SK-N-SH treated with all-trans-retinoic acid at 6 μM for 48 hours (cell line): ENCODE measurements around the gene SLC25A25.

Experiments
- GLIS3 ChIP-seq: fragments of 250-450 bp; sonication (Bioruptor Pico); IDR thresholded peaks from 2 replicates; pipeline ENCODE4 v1.5.0; 2020; ENCODE audit warnings: mild to moderate bottlenecking, moderate library complexity
- PPARA ChIP-seq: fragments of 250-450 bp; sonication (Bioruptor Pico); IDR thresholded peaks from 2 replicates; pipeline ENCODE4 v1.5.0; 2020; ENCODE audit warnings: mild to moderate bottlenecking, borderline replicate concordance
- RARB ChIP-seq: fragments of 250-450 bp; sonication (Bioruptor Pico); IDR thresholded peaks from 2 replicates; pipeline ENCODE4 v1.8.0; 2021; ENCODE audit warnings: mild to moderate bottlenecking, moderate library complexity
- SNAI2 ChIP-seq: fragments of 250-450 bp; sonication (Bioruptor Pico); IDR thresholded peaks from 2 replicates; pipeline ENCODE4 v1.5.0; 2020; ENCODE audit warnings: mild to moderate bottlenecking, moderate library complexity
- ZC3H10 ChIP-seq: fragments of 250-450 bp; sonication (Bioruptor Pico); IDR thresholded peaks from 2 replicates; pipeline ENCODE4 v1.5.1; 2021; ENCODE audit warnings: mild to moderate bottlenecking, moderate library complexity
- ZFP3 ChIP-seq: fragments of 250-450 bp; sonication (Bioruptor Pico); IDR thresholded peaks from 2 replicates; pipeline ENCODE4 v1.5.0; 2020; ENCODE audit warnings: mild to moderate bottlenecking, moderate library complexity
- ZNF565 ChIP-seq: fragments of 450-650 bp; formaldehyde crosslinking; conservative IDR thresholded peaks from 2 replicates; pipeline ENCODE4 v1.5.0; 2020; ENCODE audit warnings: low read depth, mild to moderate bottlenecking, moderate library complexity
- TF ChIP-seq, protein P1 (sequence below): fragments of 250-450 bp; sonication (Bioruptor Pico); IDR thresholded peaks from 2 replicates; pipeline ENCODE4 v1.8.0; 2021; ENCODE audit warnings: low read depth, mild to moderate bottlenecking, moderate library complexity, borderline replicate concordance
- TF ChIP-seq, protein P2 (sequence below): fragments of 250-450 bp; sonication (Bioruptor Pico); IDR thresholded peaks from 2 replicates; pipeline ENCODE4 v1.5.1; 2020; ENCODE audit warnings: low read depth, mild to moderate bottlenecking, moderate library complexity
- TF ChIP-seq, protein P3 (sequence below): fragments of 250-450 bp; sonication (Bioruptor Pico); IDR thresholded peaks from 2 replicates; pipeline ENCODE4 v1.8.0; 2020; ENCODE audit warnings: mild to moderate bottlenecking, moderate library complexity, borderline replicate concordance

DNA sequence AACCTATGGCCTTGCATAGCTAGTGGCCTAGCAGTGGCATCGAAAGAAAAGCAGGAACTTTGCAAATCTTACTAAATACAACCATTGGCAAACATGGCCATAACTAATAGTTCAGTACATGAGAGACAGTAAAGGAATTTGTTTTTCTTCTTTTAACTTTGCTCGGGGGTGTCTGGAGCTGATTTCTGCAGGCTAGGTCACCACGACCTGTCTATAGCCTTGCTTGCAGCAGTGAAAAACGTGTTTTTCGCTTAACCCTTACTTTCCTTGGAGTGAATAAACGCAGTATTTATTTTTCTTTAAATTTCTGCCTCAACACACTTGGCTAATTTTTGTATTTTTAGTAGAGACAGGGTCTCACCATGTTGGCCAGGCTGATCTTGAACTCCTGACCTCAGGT is 20.8 kb upstream of the SLC25A25 start:
- TF ChIP-seq, protein P1, sequence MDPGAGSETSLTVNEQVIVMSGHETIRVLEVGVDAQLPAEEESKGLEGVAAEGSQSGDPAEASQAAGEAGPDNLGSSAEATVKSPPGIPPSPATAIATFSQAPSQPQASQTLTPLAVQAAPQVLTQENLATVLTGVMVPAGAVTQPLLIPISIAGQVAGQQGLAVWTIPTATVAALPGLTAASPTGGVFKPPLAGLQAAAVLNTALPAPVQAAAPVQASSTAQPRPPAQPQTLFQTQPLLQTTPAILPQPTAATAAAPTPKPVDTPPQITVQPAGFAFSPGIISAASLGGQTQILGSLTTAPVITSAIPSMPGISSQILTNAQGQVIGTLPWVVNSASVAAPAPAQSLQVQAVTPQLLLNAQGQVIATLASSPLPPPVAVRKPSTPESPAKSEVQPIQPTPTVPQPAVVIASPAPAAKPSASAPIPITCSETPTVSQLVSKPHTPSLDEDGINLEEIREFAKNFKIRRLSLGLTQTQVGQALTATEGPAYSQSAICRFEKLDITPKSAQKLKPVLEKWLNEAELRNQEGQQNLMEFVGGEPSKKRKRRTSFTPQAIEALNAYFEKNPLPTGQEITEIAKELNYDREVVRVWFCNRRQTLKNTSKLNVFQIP (CRISPR knock-in tag): no peak
- TF ChIP-seq GLIS3 (CRISPR knock-in tag) (no peak), ZC3H10 (CRISPR knock-in tag) (no peak), ZFP3 (CRISPR knock-in tag) (no peak), ZNF565 (no peak), PPARA (no peak), RARB (no peak), SNAI2 (CRISPR knock-in tag) (no peak)
- TF ChIP-seq, protein P2, sequence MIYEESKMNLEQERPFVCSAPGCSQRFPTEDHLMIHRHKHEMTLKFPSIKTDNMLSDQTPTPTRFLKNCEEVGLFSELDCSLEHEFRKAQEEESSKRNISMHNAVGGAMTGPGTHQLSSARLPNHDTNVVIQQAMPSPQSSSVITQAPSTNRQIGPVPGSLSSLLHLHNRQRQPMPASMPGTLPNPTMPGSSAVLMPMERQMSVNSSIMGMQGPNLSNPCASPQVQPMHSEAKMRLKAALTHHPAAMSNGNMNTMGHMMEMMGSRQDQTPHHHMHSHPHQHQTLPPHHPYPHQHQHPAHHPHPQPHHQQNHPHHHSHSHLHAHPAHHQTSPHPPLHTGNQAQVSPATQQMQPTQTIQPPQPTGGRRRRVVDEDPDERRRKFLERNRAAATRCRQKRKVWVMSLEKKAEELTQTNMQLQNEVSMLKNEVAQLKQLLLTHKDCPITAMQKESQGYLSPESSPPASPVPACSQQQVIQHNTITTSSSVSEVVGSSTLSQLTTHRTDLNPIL (CRISPR knock-in tag): no peak
- TF ChIP-seq, protein P3, sequence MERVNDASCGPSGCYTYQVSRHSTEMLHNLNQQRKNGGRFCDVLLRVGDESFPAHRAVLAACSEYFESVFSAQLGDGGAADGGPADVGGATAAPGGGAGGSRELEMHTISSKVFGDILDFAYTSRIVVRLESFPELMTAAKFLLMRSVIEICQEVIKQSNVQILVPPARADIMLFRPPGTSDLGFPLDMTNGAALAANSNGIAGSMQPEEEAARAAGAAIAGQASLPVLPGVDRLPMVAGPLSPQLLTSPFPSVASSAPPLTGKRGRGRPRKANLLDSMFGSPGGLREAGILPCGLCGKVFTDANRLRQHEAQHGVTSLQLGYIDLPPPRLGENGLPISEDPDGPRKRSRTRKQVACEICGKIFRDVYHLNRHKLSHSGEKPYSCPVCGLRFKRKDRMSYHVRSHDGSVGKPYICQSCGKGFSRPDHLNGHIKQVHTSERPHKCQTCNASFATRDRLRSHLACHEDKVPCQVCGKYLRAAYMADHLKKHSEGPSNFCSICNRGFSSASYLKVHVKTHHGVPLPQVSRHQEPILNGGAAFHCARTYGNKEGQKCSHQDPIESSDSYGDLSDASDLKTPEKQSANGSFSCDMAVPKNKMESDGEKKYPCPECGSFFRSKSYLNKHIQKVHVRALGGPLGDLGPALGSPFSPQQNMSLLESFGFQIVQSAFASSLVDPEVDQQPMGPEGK (CRISPR knock-in tag): no peak
